GM21717 (cell line): Measurements from ENCODE around the gene WNT8B.

Experiments used
- ATAC-seq: cut with Tn5 transposase; IDR thresholded peaks from one replicate; pipeline ENCODE4 v1.9.1; 2021; ENCODE audit warnings: mild to moderate bottlenecking, moderate library complexity; ENCODE audit not compliant: unreplicated experiment

Gene WNT8B

GRCh38 chr10:100482834-100483185, 20.0 kb downstream of the WNT8B start:
- no peak for ATAC-seq

GRCh38 chr10:100483876-100484666, 21.3 kb downstream of the WNT8B start:
- ATAC-seq, result no peak

GRCh38 chr10:100485366-100485765, 22.6 kb downstream of the WNT8B start:
- ATAC-seq, result no peak

- no peak for ATAC-seq
Observed at GRCh38 chr10:100485801-100486495, 23.1 kb downstream of the WNT8B start.

- ATAC-seq, result no peak
Observed at GRCh38 chr10:100487529-100487928, 24.7 kb downstream of the WNT8B start.

GRCh38 chr10:100489396-100489795, 26.6 kb downstream of the WNT8B start:
- ATAC-seq, result no peak

GRCh38 chr10:100490531-100490930, 27.7 kb downstream of the WNT8B start:
- ATAC-seq, result no peak

GRCh38 chr10:100496567-100496966, 33.8 kb downstream of the WNT8B start:
- ATAC-seq, result no peak

GRCh38 chr10:100498059-100498458, 35.2 kb downstream of the WNT8B start:
- no peak for ATAC-seq

GRCh38 chr10:100501423-100501822, 38.6 kb downstream of the WNT8B start:
- ATAC-seq, result no peak

GRCh38 chr10:100502926-100503494, 40.2 kb downstream of the WNT8B start:
- no peak for ATAC-seq

- ATAC-seq, result no peak
Observed at GRCh38 chr10:100504096-100504495, 41.3 kb downstream of the WNT8B start.

GRCh38 chr10:100505164-100505563, 42.4 kb downstream of the WNT8B start:
- no peak for ATAC-seq

GRCh38 chr10:100506596-100507356, 44.0 kb downstream of the WNT8B start:
- no peak for ATAC-seq

GRCh38 chr10:100507357-100507732, 44.5 kb downstream of the WNT8B start:
- no peak for ATAC-seq

GRCh38 chr10:100508266-100508665, 45.5 kb downstream of the WNT8B start:
- ATAC-seq, result no peak

- no peak for ATAC-seq
Observed at GRCh38 chr10:100508691-100509150, 45.9 kb downstream of the WNT8B start.

GRCh38 chr10:100509241-100509840, 46.5 kb downstream of the WNT8B start:
- no peak for ATAC-seq

- no peak for ATAC-seq
Observed at GRCh38 chr10:100510533-100511308, 47.9 kb downstream of the WNT8B start.

GRCh38 chr10:100515612-100516011, 52.8 kb downstream of the WNT8B start:
- no peak for ATAC-seq
